ENCODE measurements around the gene SLC35A5.

The SLC35A5 gene

GRCh38 chr3:112623717-112624116 is 61.9 kb downstream of the SLC35A5 start:
- no peak for DNase-seq (ENCODE audit: low read depth in 2 of 2, low spot score in 1 of 2)

- no peak for DNase-seq (ENCODE audit: low read depth in 2 of 2, low spot score in 1 of 2)
Measured at GRCh38 chr3:112627419-112627818, 65.6 kb downstream of the SLC35A5 start.

- no peak for DNase-seq (ENCODE audit: low read depth in 2 of 2, low spot score in 1 of 2)
Measured at GRCh38 chr3:112627919-112628466, 66.1 kb downstream of the SLC35A5 start.

GRCh38 chr3:112629425-112629824 is 67.6 kb downstream of the SLC35A5 start:
- no peak for DNase-seq (ENCODE audit: low read depth in 2 of 2, low spot score in 1 of 2)

- DNase-seq (ENCODE audit: low read depth in 2 of 2, low spot score in 1 of 2), result no peak
Measured at GRCh38 chr3:112631257-112631656, 69.4 kb downstream of the SLC35A5 start.

GRCh38 chr3:112632596-112632995 is 70.8 kb downstream of the SLC35A5 start:
- DNase-seq (ENCODE audit: low read depth in 2 of 2, low spot score in 1 of 2), result no peak

GRCh38 chr3:112633191-112633590 is 71.3 kb downstream of the SLC35A5 start:
- DNase-seq (ENCODE audit: low read depth in 2 of 2, low spot score in 1 of 2), result no peak

- no peak for DNase-seq (ENCODE audit: low read depth in 2 of 2, low spot score in 1 of 2)
Measured at GRCh38 chr3:112633757-112634156, 71.9 kb downstream of the SLC35A5 start.

- no peak for DNase-seq (ENCODE audit: low read depth in 2 of 2, low spot score in 1 of 2)
Measured at GRCh38 chr3:112634786-112635541, 73.1 kb downstream of the SLC35A5 start.

Measured in stimulated activated CD8-positive, alpha-beta memory T cell treated with anti-CD3 and anti-CD28 coated beads, Interleukin-4, amount 100 ng/mL, for 4 hours (primary cell).